H1 (cell line): ENCODE measurements around the gene CNTNAP1. TPM values are rescaled to one million over a fixed set of nuclear protein-coding genes. Genes with fewer than 3 reads are reported as not detected.

Experiments
- CTCF ChIA-PET: fragments of 300-600 bp; sonication (Branson Sonifier 250); formaldehyde crosslinking; loops from one replicate; lab custom pipeline; 2021; ENCODE audit not compliant: partially characterized antibody; lab: Charles Lee
- POLR2A ChIA-PET: fragments of 300-600 bp; sonication (Branson Sonifier 250); formaldehyde crosslinking; loops from one replicate; lab custom pipeline; 2021; ENCODE audit warnings: inconsistent platforms; ENCODE audit not compliant: partially characterized antibody; lab: Charles Lee
- DNase-seq, 2 experiments: peaks; one replicate each; pipeline versions ENCODE4 v3.0.0 to v3.0.0-alpha.2; 2010 to 2022; ENCODE audit warnings: low spot score in 2 of 2, low read depth in 1 of 2, mixed read lengths in 1 of 2
- FAIRE-seq: peaks from 2 replicates; lab custom pipeline; 2011; peaks lifted over from hg19 to GRCh38; lab: Jason Lieb, UNC
- H2AFZ ChIP-seq: 2 replicates; pipeline ENCODE4 v1.8.1; 2012; ENCODE audit warnings: low read length, inconsistent platforms
- H2AK5ac ChIP-seq: 2 replicates; pipeline ENCODE4 v1.6.1; 2013; ENCODE audit warnings: low read depth, low read length
- H2BK120ac ChIP-seq: replicated peaks from 2 replicates; pipeline ENCODE3; 2013; ENCODE audit warnings: low read depth, low read length, inconsistent platforms
- H2BK12ac ChIP-seq: 2 replicates; pipeline ENCODE4 v1.6.1; 2013; ENCODE audit warnings: low read depth, low read length
- H2BK15ac ChIP-seq: 2 replicates; pipeline ENCODE4 v1.6.1; 2013; ENCODE audit warnings: low read length
- H2BK20ac ChIP-seq: 2 replicates; pipeline ENCODE4 v1.6.1; 2013; ENCODE audit warnings: low read length
- H2BK5ac ChIP-seq: 2 replicates; pipeline ENCODE4 v1.6.1; 2013; ENCODE audit warnings: low read depth, low read length
- H3K14ac ChIP-seq: 2 replicates; pipeline ENCODE4 v1.6.1; 2013; ENCODE audit warnings: inconsistent platforms; ENCODE audit not compliant: insufficient read length
- H3K18ac ChIP-seq: 2 replicates; pipeline ENCODE4 v1.6.1; 2013; ENCODE audit warnings: low read length; ENCODE audit errors: extremely low read depth
- H3K23ac ChIP-seq: 2 replicates; pipeline ENCODE4 v1.6.1; 2013; ENCODE audit warnings: inconsistent platforms; ENCODE audit not compliant: insufficient read length
- H3K23me2 ChIP-seq: 2 replicates; pipeline ENCODE4 v1.6.1; 2013; ENCODE audit warnings: low read depth, low read length
- H3K27ac ChIP-seq: 2 replicates; pipeline ENCODE4 v1.6.1; 2011; ENCODE audit warnings: low read depth, low read length, inconsistent platforms
- H3K27me3 ChIP-seq, 4 experiments: replicated peaks in 1 of 4; 1 replicate in 1 of 4; 2 replicates in 3 of 4; pipeline versions ENCODE4 v1.6.1 to v1.8.1; 2011 to 2013; ENCODE audit warnings: low read length in 3 of 4, mild to moderate bottlenecking in 3 of 4, inconsistent platforms in 2 of 4, mixed read lengths in 2 of 4, moderate library complexity in 1 of 4; ENCODE audit not compliant: control insufficient read depth in 3 of 4, insufficient read depth in 3 of 4; ENCODE audit errors: extremely low read depth in 1 of 4
- H3K36me3 ChIP-seq, 4 experiments: 2 replicates each; pipeline versions ENCODE4 v1.6.1 to v1.8.1; 2011 to 2013; ENCODE audit warnings: mild to moderate bottlenecking in 4 of 4, low read length in 3 of 4, moderate library complexity in 2 of 4, control low read depth in 1 of 4, inconsistent platforms in 1 of 4; ENCODE audit not compliant: insufficient read depth in 4 of 4, control insufficient read depth in 2 of 4
- H3K4ac ChIP-seq: replicated peaks from 2 replicates; pipeline ENCODE3; 2013; ENCODE audit warnings: low read length, low read depth, mixed read lengths, inconsistent platforms; ENCODE audit not compliant: insufficient read length
- H3K4me1 ChIP-seq, 4 experiments: replicated peaks in 1 of 4; 1 replicate in 1 of 4; 2 replicates in 3 of 4; pipeline versions ENCODE4 v1.6.1 to v1.8.1; 2011 to 2013; ENCODE audit warnings: low read length in 3 of 4, inconsistent platforms in 2 of 4, mixed read lengths in 1 of 4; ENCODE audit not compliant: insufficient read depth in 4 of 4, control insufficient read depth in 3 of 4
- H3K4me2 ChIP-seq, 2 experiments: 2 replicates each; pipeline versions ENCODE4 v1.6.1 to v1.8.1; 2011 to 2013; ENCODE audit warnings: low read depth in 2 of 2, low read length in 2 of 2, control low read depth in 1 of 2, inconsistent platforms in 1 of 2, mild to moderate bottlenecking in 1 of 2; ENCODE audit not compliant: insufficient read depth in 1 of 2
- H3K4me3 ChIP-seq, 4 experiments: fragments of 200-600, 300-600 bp in 1 of 4; sonication (generic), shearing (Covaris generic), sonication (Bioruptor Twin) in 1 of 4; 2 replicates each; pipeline versions ENCODE4 v1.5.1 to v1.8.1; 2011 to 2016; ENCODE audit warnings: low read length in 4 of 4, low read depth in 3 of 4, control low read depth in 2 of 4, inconsistent platforms in 2 of 4, mild to moderate bottlenecking in 2 of 4, mixed read lengths in 1 of 4, moderate library complexity in 1 of 4; ENCODE audit not compliant: insufficient read depth in 2 of 4; ENCODE audit errors: extremely low read depth in 1 of 4
- H3K56ac ChIP-seq: replicated peaks from 2 replicates; pipeline ENCODE3; 2013; ENCODE audit warnings: low read depth, mild to moderate bottlenecking, mixed read lengths, low read length, inconsistent platforms; ENCODE audit not compliant: insufficient read length
- H3K79me1 ChIP-seq: 2 replicates; pipeline ENCODE4 v1.6.1; 2013; ENCODE audit warnings: low read depth, low read length, control low read depth
- H3K79me2 ChIP-seq, 2 experiments: 2 replicates each; pipeline versions ENCODE4 v1.6.1 to v1.8.1; 2012 to 2013; ENCODE audit warnings: low read length in 2 of 2, mild to moderate bottlenecking in 2 of 2, inconsistent platforms in 1 of 2; ENCODE audit not compliant: insufficient read depth in 2 of 2, control insufficient read depth in 1 of 2
- H3K9ac ChIP-seq, 4 experiments: replicated peaks in 1 of 4; 1 replicate in 1 of 4; 2 replicates in 3 of 4; pipeline versions ENCODE4 v1.6.1 to v1.8.1; 2011 to 2013; ENCODE audit warnings: low read depth in 3 of 4, low read length in 3 of 4, control low read depth in 2 of 4, mild to moderate bottlenecking in 2 of 4, moderate library complexity in 2 of 4, inconsistent platforms in 1 of 4; ENCODE audit errors: extremely low read depth in 1 of 4
- H3K9me3 ChIP-seq, 2 experiments: 2 replicates each; pipeline versions ENCODE4 v1.6.1 to v1.8.1; 2012 to 2013; ENCODE audit warnings: mild to moderate bottlenecking in 2 of 2, moderate library complexity in 2 of 2, control low read depth in 1 of 2, inconsistent platforms in 1 of 2, low read depth in 1 of 2, low read length in 1 of 2, mixed read lengths in 1 of 2; ENCODE audit not compliant: insufficient read depth in 2 of 2
- H4K20me1 ChIP-seq, 2 experiments: replicated peaks in 1 of 2; 2 replicates each; pipeline versions ENCODE3 to v1.8.1; 2011 to 2013; ENCODE audit warnings: inconsistent platforms in 2 of 2, low read length in 2 of 2, mild to moderate bottlenecking in 1 of 2; ENCODE audit not compliant: insufficient read depth in 2 of 2, control insufficient read depth in 1 of 2
- H4K5ac ChIP-seq: 2 replicates; pipeline ENCODE4 v1.6.1; 2013; ENCODE audit warnings: low read length, low read depth, mixed read lengths, inconsistent platforms; ENCODE audit not compliant: insufficient read length
- H4K8ac ChIP-seq: 2 replicates; pipeline ENCODE4 v1.8.0; 2013; ENCODE audit warnings: mild to moderate bottlenecking, moderate library complexity, low read length, inconsistent platforms; ENCODE audit not compliant: insufficient read depth; ENCODE audit errors: extremely low read depth
- H4K91ac ChIP-seq: replicated peaks from 2 replicates; pipeline ENCODE3; 2013; ENCODE audit warnings: low read length, mixed read lengths, inconsistent platforms; ENCODE audit not compliant: insufficient read length
- BRCA1 ChIP-seq: IDR thresholded peaks from 2 replicates; pipeline ENCODE4 v1.6.1; 2012; ENCODE audit warnings: low read depth, low read length, improper control_type of control experiment
- CEBPB ChIP-seq: IDR thresholded peaks from 2 replicates; pipeline ENCODE4 v1.6.1; 2012; ENCODE audit warnings: low read depth, low read length
- CHD2 ChIP-seq: IDR thresholded peaks from 2 replicates; pipeline ENCODE4 v1.6.1; 2012; ENCODE audit warnings: low read length, improper control_type of control experiment
- E2F6 ChIP-seq: IDR thresholded peaks from 2 replicates; pipeline ENCODE4 v1.6.1; 2012; ENCODE audit warnings: inconsistent platforms
- EZH2 ChIP-seq: fragments of 200-600 bp; sonication (generic); IDR thresholded peaks from 2 replicates; pipeline ENCODE4 v1.7.1; 2012; ENCODE audit warnings: low read depth, mild to moderate bottlenecking, moderate library complexity, low read length, inconsistent platforms; ENCODE audit not compliant: severe bottlenecking
- FOSL1 ChIP-seq: IDR thresholded peaks from 2 replicates; pipeline ENCODE4 v1.6.1; 2011; ENCODE audit warnings: mild to moderate bottlenecking, low read depth, low read length, moderate library complexity; ENCODE audit not compliant: insufficient read depth
- GTF2F1 ChIP-seq: IDR thresholded peaks from 2 replicates; pipeline ENCODE4 v1.6.1; 2012; ENCODE audit warnings: low read depth, low read length, improper control_type of control experiment, borderline replicate concordance
- MAX ChIP-seq: IDR thresholded peaks from 2 replicates; pipeline ENCODE4 v1.6.1; 2012; ENCODE audit warnings: inconsistent platforms
- NRF1 ChIP-seq: IDR thresholded peaks from 2 replicates; pipeline ENCODE4 v1.6.1; 2011; ENCODE audit warnings: mild to moderate bottlenecking, low read depth, low read length, improper control_type of control experiment
- POLR2AphosphoS5 ChIP-seq: IDR thresholded peaks from 2 replicates; pipeline ENCODE4 v1.6.1; 2011; ENCODE audit warnings: low read depth, low read length
- RNF2 ChIP-seq: fragments of 200-900, 300-1000 bp; sonication (generic); IDR thresholded peaks from 2 replicates; pipeline ENCODE4 v1.7.1; 2016; ENCODE audit warnings: borderline replicate concordance, low read depth, mild to moderate bottlenecking, antibody characterized with exemption, low read length; ENCODE audit not compliant: poor library complexity, severe bottlenecking; ENCODE audit errors: missing control alignments
- SIN3A ChIP-seq, 2 experiments: IDR thresholded peaks in 1 of 2; conservative IDR thresholded peaks in 1 of 2; 2 replicates each; pipeline ENCODE4 v1.6.1; 2011 to 2012; ENCODE audit warnings: low read length in 2 of 2, improper control_type of control experiment in 1 of 2, low read depth in 1 of 2, mild to moderate bottlenecking in 1 of 2
- SP4 ChIP-seq: IDR thresholded peaks from 2 replicates; pipeline ENCODE4 v1.6.1; 2012; ENCODE audit warnings: low read length, inconsistent platforms
- WGBS, 2 experiments: shearing (Covaris generic) in 1 of 2; methylation state at CpG; one replicate each; pipeline versions ENCODE4 v1.1.6 to v1.1.7; 2013 to 2015; ENCODE audit warnings: low lambda C conversion rate in 2 of 2, mixed read lengths in 2 of 2, inconsistent platforms in 1 of 2, low coverage in 1 of 2, missing lambda C conversion rate in 1 of 2; ENCODE audit not compliant: insufficient replicate concordance in 2 of 2, insufficient coverage in 1 of 2, insufficient read length in 1 of 2; ENCODE audit errors: extremely low coverage in 1 of 2, missing lambda C conversion rate in 1 of 2; 5-methylcytosine and 5-hydroxymethylcytosine counted together
- polyA plus RNA-seq, 7 experiments: library from polyadenylated mRNA; depleted of rRNA in 3 of 7; stranded (reverse) in 5 of 7; unstranded in 2 of 7; fragments of >200 nt in 5 of 7; fragments of 200-250 nt in 2 of 7; gene quantifications; 1 replicate in 5 of 7; 2 replicates in 1 of 7; 4 replicates in 1 of 7; pipeline versions ENCODE4 v1.2.1 to v1.2.3, GENCODE V29; 2011 to 2013; ENCODE audit warnings: missing spikeins in 2 of 7, mixed read lengths in 2 of 7
- total RNA-seq: library from RNA; stranded (reverse); fragmentation: NEBNext Ultra II Directional; extraction: Animal tissue kit (Norgen Biotek cat#: 25700); gene quantifications from 2 replicates; pipeline ENCODE4 v1.2.1, GENCODE V29; 2021

Gene CNTNAP1
- total and polyA plus RNA-seq, 2 of the 8 experiments (the other 6 are each of a cell fraction or from before 2014, with no cell fraction given) = 4.7 to 10.0 TPM

GRCh38 chr17:42706732-42707131 lies 24.4 kb downstream of the CNTNAP1 start:
- POLR2A ChIA-PET = interaction anchor here (1.3 kb wide), 1 partner anchor 11 kb away, joined by 5 read pairs; no protein-coding TSS in a partner anchor
- no peak for DNase-seq
- Histone ChIP-seq H3K4ac (no peak overlapping the region), H3K27ac (no peak overlapping the region), H3K9ac (no peak overlapping the region), H3K23ac (no peak overlapping the region), H3K79me1 (no peaks in the 10 kb centered on the region), H3K23me2 (no peaks in the 10 kb centered on the region), H3K14ac (no peak overlapping the region), H2BK15ac (no peak overlapping the region), H3K79me2 (no peaks in the 10 kb centered on the region), H2AFZ (no peak overlapping the region), H2BK120ac (no peak overlapping the region), H3K4me2 (no peak overlapping the region), H3K4me3 (no peak overlapping the region), H2BK12ac (no peak overlapping the region), H4K8ac (no peak overlapping the region), H2AK5ac (no peak overlapping the region), H3K56ac (no peak overlapping the region), H3K4me1 (no peaks in the 10 kb centered on the region), H2BK5ac (no peak overlapping the region), H3K36me3 (peaks cover 6 to 71% (median 38%) of the 10 kb centered on the region in 4 experiments), H2BK20ac (no peak overlapping the region), H4K91ac (no peak overlapping the region), H4K5ac (no peak overlapping the region), H3K27me3 (no peaks in the 10 kb centered on the region), H3K9me3 (no peaks in the 10 kb centered on the region), H3K18ac (no peak overlapping the region), H4K20me1 (no peaks in the 10 kb centered on the region)
- no peak for FAIRE-seq
- WGBS, 2 experiments = 91% methylated on average over 5 of the region's 5 CpGs; no CpG with 5 or more reads in 1 of the 2 experiments
- CTCF ChIA-PET = interaction anchor here (0.6 kb wide), 1 partner anchor 125 kb away, joined by 3 read pairs; no protein-coding TSS in a partner anchor
- TF ChIP-seq CHD2 (no peak), RNF2 (no peak), FOSL1 (no peak), E2F6 (no peak), POLR2AphosphoS5 (no peak), GTF2F1 (no peak), SP4 (no peak), EZH2 (no peak), MAX (no peak), CEBPB (no peak), NRF1 (no peak), BRCA1 (no peak), SIN3A (conservative IDR thresholded peaks at IDR 0.05 in 1 of 2, IDR thresholded peaks at IDR 0.05 in 1 of 2; ENCODE audit: low read depth in 1 of 2, low read length in 2 of 2) (no peak)
